Effector memory CD8-positive, alpha-beta T cell (primary cell): ENCODE results near the gene MDFIC2.

Source experiments
- ATAC-seq: fragments of 150-1000 bp; cut with Tn5 transposase; replicated peaks from 2 replicates; pipeline ENCODE4 v1.10.0; 2021; ENCODE audit warnings: mild to moderate bottlenecking, moderate library complexity
- DNase-seq, 3 experiments: peaks; one replicate each; pipeline ENCODE4 v3.0.0; 2021
- H3K27ac Mint-ChIP-seq, 2 donors: one replicate each; pipeline ENCODE4 v1.8.0; 2022; ENCODE audit warnings: mild to moderate bottlenecking in 2 of 2, mixed read lengths in 2 of 2, moderate library complexity in 2 of 2
- H3K27me3 Mint-ChIP-seq, 2 donors: one replicate each; pipeline ENCODE4 v1.8.0; 2022; ENCODE audit warnings: mixed read lengths in 2 of 2
- H3K36me3 Mint-ChIP-seq: one replicate; pipeline ENCODE4 v1.8.0; 2022; ENCODE audit warnings: mild to moderate bottlenecking, moderate library complexity, mixed read lengths; ENCODE audit not compliant: insufficient read depth
- H3K4me1 Mint-ChIP-seq, 2 donors: one replicate each; pipeline ENCODE4 v1.8.0; 2022; ENCODE audit warnings: low read depth in 2 of 2, mixed read lengths in 2 of 2
- H3K4me3 Mint-ChIP-seq, 2 donors: one replicate each; pipeline ENCODE4 v1.8.0; 2022; ENCODE audit warnings: mild to moderate bottlenecking in 2 of 2, mixed read lengths in 2 of 2, moderate library complexity in 2 of 2
- H3K9me3 Mint-ChIP-seq, 2 donors: one replicate each; pipeline ENCODE4 v1.8.0; 2022; ENCODE audit warnings: mixed read lengths in 2 of 2

MDFIC2 gene

GRCh38 chr3:70185661-70186060, 126.8 kb downstream of the MDFIC2 start:
- Mint-ChIP-seq H3K27me3 (no peaks in the 10 kb centered on the region), H3K4me3 (no peak overlapping the region), H3K4me1 (no peaks in the 10 kb centered on the region), H3K36me3 (no peaks in the 10 kb centered on the region), H3K9me3 (no peaks in the 10 kb centered on the region), H3K27ac (no peak overlapping the region)
- DNase-seq = no peak
- ATAC-seq = no peak

DNA sequence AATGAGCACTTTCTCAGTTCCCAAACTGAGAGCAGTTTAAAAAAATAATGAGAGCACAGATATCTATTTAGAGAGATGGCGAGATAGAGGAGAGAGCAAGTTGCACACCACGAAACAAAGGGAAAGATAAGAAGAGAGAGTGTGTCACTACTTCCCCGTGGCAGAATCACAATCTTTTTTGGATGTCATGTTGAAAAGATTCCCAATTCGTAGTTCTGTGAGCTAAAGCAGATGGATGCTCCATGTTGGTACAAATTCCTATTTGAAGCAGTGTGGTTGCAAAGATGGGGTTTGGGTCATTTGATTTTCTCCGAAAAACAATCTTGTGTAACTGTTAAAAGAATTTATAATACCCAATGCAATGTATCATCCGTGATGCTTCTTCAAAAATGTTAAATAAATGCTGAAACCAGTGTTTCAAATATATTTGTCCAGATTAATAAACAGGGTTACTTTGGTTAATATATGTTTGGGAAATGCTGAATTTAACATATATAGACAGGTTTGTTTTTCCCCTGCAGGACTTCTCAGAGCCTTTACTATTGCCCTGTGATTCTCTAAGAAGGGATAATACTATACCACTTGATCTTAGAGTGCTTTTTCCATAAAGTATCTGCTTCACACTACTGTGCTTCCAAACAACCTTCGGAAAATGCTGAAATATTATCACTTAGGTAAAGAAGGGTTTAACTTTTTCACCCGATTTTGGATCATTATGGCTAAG, 128.5 kb downstream of the MDFIC2 start:
- no peak overlapping the region for H3K4me3 Mint-ChIP-seq
- H3K27me3 Mint-ChIP-seq = no peaks in the 10 kb centered on the region
- DNase-seq = no peak
- no peaks in the 10 kb centered on the region for H3K36me3 Mint-ChIP-seq
- no peak overlapping the region for H3K27ac Mint-ChIP-seq
- ATAC-seq = no peak
- H3K9me3 Mint-ChIP-seq = no peaks in the 10 kb centered on the region
- H3K4me1 Mint-ChIP-seq = no peaks in the 10 kb centered on the region

DNA sequence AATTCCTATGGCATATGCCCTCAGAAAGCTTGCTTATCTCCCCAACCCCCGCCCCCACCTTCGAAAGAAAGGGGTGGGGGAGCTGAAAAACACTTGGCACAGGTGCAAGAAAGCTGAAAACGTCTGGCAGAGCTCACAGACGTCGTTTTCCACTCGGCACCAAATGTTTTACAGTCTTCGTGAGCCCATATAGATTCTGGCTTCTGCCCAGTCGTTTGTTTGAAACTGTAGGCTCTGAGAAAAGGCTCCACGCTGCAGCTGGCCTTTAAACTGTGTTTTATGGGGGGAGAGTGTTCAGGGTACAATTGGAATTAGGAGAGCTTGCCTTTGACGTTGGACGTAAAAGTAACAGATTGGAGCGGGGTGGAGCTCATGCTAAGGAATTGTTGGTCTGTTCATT, 130.3 kb downstream of the MDFIC2 start:
- H3K4me1 Mint-ChIP-seq = no peaks in the 10 kb centered on the region
- no peaks in the 10 kb centered on the region for H3K9me3 Mint-ChIP-seq
- H3K36me3 Mint-ChIP-seq = no peaks in the 10 kb centered on the region
- no peak overlapping the region for H3K4me3 Mint-ChIP-seq
- no peaks in the 10 kb centered on the region for H3K27me3 Mint-ChIP-seq
- DNase-seq (no peak), ATAC-seq (no peak)
- H3K27ac Mint-ChIP-seq = no peak overlapping the region

DNA sequence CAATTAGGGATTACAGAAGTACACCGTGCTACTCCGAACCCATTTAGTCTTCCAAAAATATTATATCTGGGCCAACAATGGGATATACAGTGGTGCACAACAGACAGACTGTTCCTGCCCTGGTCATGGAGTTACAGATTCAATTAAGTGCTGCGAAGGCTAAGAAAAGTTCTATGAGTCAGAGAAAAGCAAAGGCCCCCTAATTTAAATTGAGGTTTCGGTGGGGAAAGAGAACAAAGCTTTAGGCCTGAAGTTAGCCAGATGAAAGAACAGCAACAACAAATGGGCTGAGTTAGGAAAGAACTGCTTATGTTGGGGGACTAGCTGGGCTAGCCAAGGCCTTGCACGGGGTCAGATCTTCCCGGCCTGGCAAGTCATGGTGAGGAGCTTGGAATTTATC, 131.8 kb downstream of the MDFIC2 start:
- H3K27me3 Mint-ChIP-seq = no peaks in the 10 kb centered on the region
- H3K9me3 Mint-ChIP-seq = no peaks in the 10 kb centered on the region
- no peak for ATAC-seq
- no peaks in the 10 kb centered on the region for H3K36me3 Mint-ChIP-seq
- no peak overlapping the region for H3K4me3 Mint-ChIP-seq
- DNase-seq = no peak
- no peak overlapping the region for H3K27ac Mint-ChIP-seq
- H3K4me1 Mint-ChIP-seq = no peaks in the 10 kb centered on the region

- Mint-ChIP-seq H3K36me3 (no peaks in the 10 kb centered on the region), H3K27me3 (no peaks in the 10 kb centered on the region), H3K4me1 (no peaks in the 10 kb centered on the region), H3K9me3 (peaks cover 0 to 2% of the 10 kb centered on the region in 2 donors), H3K4me3 (no peak overlapping the region), H3K27ac (no peak overlapping the region)
- no peak for DNase-seq
- no peak for ATAC-seq
Measured at GRCh38 chr3:70179111-70179510, 133.3 kb downstream of the MDFIC2 start.

DNA sequence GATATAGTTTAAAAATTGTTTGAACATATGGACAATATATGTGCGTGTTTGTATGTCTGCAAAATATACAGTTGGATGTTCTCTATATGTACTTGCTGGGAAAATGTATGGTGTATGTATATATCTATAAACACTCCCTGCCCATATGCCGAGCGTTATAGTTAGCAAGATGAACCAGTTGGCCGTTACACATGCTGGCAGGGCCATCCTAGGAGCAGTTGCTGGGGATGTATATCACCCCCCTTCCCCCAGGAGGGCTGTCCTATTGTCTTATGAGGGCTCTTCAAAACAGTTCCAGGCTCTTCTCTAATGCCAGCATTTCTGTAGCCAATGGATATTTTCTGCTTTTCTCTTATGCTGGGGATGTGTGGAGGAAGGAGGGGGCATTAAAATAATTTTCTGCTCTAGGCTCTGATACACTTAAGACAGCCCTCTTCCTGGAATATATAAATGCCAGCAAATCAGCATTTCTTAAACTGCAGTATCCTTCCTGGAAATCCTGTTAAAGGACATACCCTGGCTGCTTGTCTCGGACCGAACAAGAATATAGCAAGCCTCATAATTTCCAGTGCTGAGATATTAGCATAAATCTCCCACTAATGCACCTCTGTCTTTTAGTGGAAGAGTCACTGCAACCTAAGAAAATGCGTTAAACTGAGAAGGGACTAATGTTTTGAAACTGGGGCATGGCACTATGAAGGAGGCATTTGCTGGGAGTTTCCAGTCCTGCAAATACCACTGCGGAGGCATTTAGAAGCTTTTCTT, 134.4 kb downstream of the MDFIC2 start:
- H3K4me1 Mint-ChIP-seq = no peaks in the 10 kb centered on the region
- H3K4me3 Mint-ChIP-seq = no peak overlapping the region
- ATAC-seq = no peak

DNA sequence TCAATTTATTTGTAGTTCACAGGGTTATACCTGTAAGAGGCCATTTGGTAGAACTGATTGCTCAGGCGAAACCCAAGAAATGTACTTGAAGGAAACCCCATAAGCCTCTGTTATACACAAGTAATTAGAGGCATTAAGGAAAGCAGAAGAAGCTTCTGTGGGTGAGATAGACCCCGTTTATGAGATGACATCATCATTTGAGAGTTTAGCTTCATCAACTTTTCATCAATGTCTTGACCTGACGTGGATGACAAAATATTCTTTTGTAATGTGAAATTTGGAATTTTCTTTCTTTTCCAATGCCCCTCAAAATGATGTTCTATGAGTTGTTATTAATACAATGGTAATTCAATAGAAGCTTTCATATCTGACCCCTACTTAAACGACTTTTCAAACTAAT, 136.2 kb downstream of the MDFIC2 start:
- H3K4me3 Mint-ChIP-seq = no peak overlapping the region

More for the DNA sequence above, 134.4 kb downstream of the MDFIC2 start:
- Mint-ChIP-seq H3K9me3 (peaks cover 0 to 2% of the 10 kb centered on the region in 2 donors), H3K36me3 (no peaks in the 10 kb centered on the region), H3K27ac (no peak overlapping the region), H3K27me3 (no peaks in the 10 kb centered on the region)
- no peak for DNase-seq

DNA sequence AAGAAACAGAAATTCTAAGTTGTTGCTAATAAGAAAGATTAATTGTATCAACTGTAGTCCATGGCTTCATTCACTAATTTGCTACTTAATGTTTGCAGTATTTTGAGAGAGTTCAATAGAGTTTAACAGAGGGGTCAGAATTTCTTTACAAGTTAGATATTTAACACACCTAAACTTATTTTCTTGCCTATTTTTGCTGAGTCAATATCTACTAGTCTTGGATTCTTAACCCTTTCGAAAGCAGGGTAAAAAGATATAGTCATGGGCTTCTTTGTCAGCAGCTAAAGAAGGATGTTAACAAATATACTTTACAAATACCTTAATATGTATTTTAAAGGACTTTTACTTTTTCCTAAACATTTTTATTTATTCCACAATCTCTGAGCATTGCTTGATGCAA, 155.6 kb downstream of the MDFIC2 start:
- H3K27ac Mint-ChIP-seq = no peak overlapping the region

More for the DNA sequence above, 136.2 kb downstream of the MDFIC2 start:
- H3K4me1 Mint-ChIP-seq = no peaks in the 10 kb centered on the region
- H3K36me3 Mint-ChIP-seq = no peaks in the 10 kb centered on the region
- no peak overlapping the region for H3K27ac Mint-ChIP-seq
- H3K27me3 Mint-ChIP-seq = no peaks in the 10 kb centered on the region
- DNase-seq (no peak), ATAC-seq (no peak)
- peaks cover 0 to 2% of the 10 kb centered on the region in 2 donors for H3K9me3 Mint-ChIP-seq

DNA sequence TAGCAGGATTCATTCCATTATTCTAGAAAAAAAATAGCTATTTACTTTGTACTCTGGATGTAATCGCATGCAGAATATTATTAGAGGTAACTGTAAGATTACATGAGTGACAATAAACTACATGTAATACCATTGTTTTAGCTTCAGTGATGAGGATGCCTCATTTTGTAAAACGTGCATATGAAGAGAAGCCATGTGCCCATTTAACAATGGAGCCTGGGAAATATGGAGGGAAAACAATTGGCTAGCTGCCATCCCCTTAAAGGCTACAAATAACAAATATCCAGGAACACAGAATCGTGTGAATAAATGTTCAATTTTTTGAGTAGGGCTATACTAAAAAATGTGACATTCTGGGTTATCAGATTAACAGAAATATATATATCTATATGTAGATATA, 161.8 kb downstream of the MDFIC2 start:
- no peaks in the 10 kb centered on the region for H3K27me3 Mint-ChIP-seq
- DNase-seq (no peak), ATAC-seq (no peak)
- no peak overlapping the region for H3K4me3 Mint-ChIP-seq
- H3K27ac Mint-ChIP-seq = no peak overlapping the region
- H3K4me1 Mint-ChIP-seq = no peaks in the 10 kb centered on the region
- no peaks in the 10 kb centered on the region for H3K36me3 Mint-ChIP-seq
- H3K9me3 Mint-ChIP-seq = peaks cover 0 to 3% of the 10 kb centered on the region in 2 donors

More for the DNA sequence above, 155.6 kb downstream of the MDFIC2 start:
- peaks cover 6 to 11% of the 10 kb centered on the region in 2 donors for H3K9me3 Mint-ChIP-seq
- DNase-seq (no peak), ATAC-seq (no peak)
- no peaks in the 10 kb centered on the region for H3K27me3 Mint-ChIP-seq
- no peaks in the 10 kb centered on the region for H3K36me3 Mint-ChIP-seq
- no peak overlapping the region for H3K4me3 Mint-ChIP-seq
- no peaks in the 10 kb centered on the region for H3K4me1 Mint-ChIP-seq

GRCh38 chr3:70149714-70150400, 162.6 kb downstream of the MDFIC2 start:
- H3K4me3 Mint-ChIP-seq = no peak overlapping the region
- no peak for DNase-seq
- H3K36me3 Mint-ChIP-seq = no peaks in the 10 kb centered on the region

More at GRCh38 chr3:70149714-70150400, 162.6 kb downstream of the MDFIC2 start:
- no peak for ATAC-seq
- H3K9me3 Mint-ChIP-seq = peaks cover 0 to 5% of the 10 kb centered on the region in 2 donors
- no peaks in the 10 kb centered on the region for H3K27me3 Mint-ChIP-seq
- H3K27ac Mint-ChIP-seq = no peak overlapping the region
- no peaks in the 10 kb centered on the region for H3K4me1 Mint-ChIP-seq
